ENCODE measurements around the gene KCNF1. TPM values are rescaled to one million over a fixed set of nuclear protein-coding genes. Genes with fewer than 3 reads are reported as not detected.

KCNF1 gene
- total RNA-seq, 1 experiment from 2014 or later, result 3.2 TPM

- Mint-ChIP-seq H3K36me3 (ENCODE audit: insufficient read depth in 1 of 3, low read depth in 3 of 3) (no peaks in the 10 kb centered on the region), H3K27me3 (ENCODE audit: low read depth) (peaks cover 2% of the 10 kb centered on the region), H3K27ac (peak overlapping the region in 2 of 3 experiments; percentile 31 to 53; a peak in 2 of 7 replicates), H3K4me1 (peaks cover 36% of the 10 kb centered on the region in 2 experiments), H3K4me3 (peak overlapping the region in 1 of 2 experiments; percentile 61; a peak in 3 of 5 replicates), H3K9me3 (peaks cover 0 to 3% of the 10 kb centered on the region in 2 experiments; a peak in 1 of 5 replicates)
- Histone ChIP-seq H3K4ac (ENCODE audit: low read depth, low read length) (no peak overlapping the region), H3K56ac (ENCODE audit: insufficient read length, low read depth, low read length) (no peak overlapping the region), H3K4me2 (ENCODE audit: insufficient read depth, insufficient read length, low read length) (peak overlapping the region; percentile 10), H2BK12ac (ENCODE audit: insufficient read length, low read depth, low read length) (no peak overlapping the region), H3K27ac (ENCODE audit: insufficient read length, low read depth, low read length) (no peak overlapping the region), H2BK5ac (ENCODE audit: insufficient read length, low read length) (no peak overlapping the region), H4K20me1 (ENCODE audit: control insufficient read depth, insufficient read depth, insufficient read length) (no peaks in the 10 kb centered on the region), H2BK15ac (ENCODE audit: low read depth, low read length) (no peak overlapping the region), H3K9me3 (ENCODE audit: control insufficient read depth, low read depth, low read length) (no peaks in the 10 kb centered on the region), H4K91ac (ENCODE audit: insufficient read length, low read depth, low read length) (no peak overlapping the region), H3K27me3 (ENCODE audit: insufficient read depth, low read length) (no peaks in the 10 kb centered on the region; the same call in 1 of the 2 replicates), H3K18ac (ENCODE audit: insufficient read length, low read depth, low read length) (no peak overlapping the region), H4K5ac (ENCODE audit: insufficient read length, low read depth, low read length) (no peak overlapping the region), H3K23me2 (ENCODE audit: insufficient read length, low read depth, low read length, poor library complexity, severe bottlenecking) (no peaks in the 10 kb centered on the region), H3K14ac (ENCODE audit: insufficient read depth, low read length) (no peak overlapping the region; the same call in 1 of the 2 replicates), H2AFZ (ENCODE audit: low read length) (no peak overlapping the region), H2BK20ac (ENCODE audit: low read depth, low read length, poor library complexity, severe bottlenecking) (no peak overlapping the region), H3K4me1 (ENCODE audit: insufficient read depth, low read length) (peaks cover 13% of the 10 kb centered on the region; the same call in 1 of the 2 replicates), H3K79me2 (ENCODE audit: insufficient read depth, low read length) (no peaks in the 10 kb centered on the region), H3K23ac (ENCODE audit: insufficient read length, low read depth, low read length) (no peak overlapping the region), H3T11ph (ENCODE audit: low read length) (no peak overlapping the region), H3K79me1 (ENCODE audit: insufficient read depth, low read depth, low read length, poor library complexity, severe bottlenecking) (no peaks in the 10 kb centered on the region), H3K9ac (ENCODE audit: extremely low read depth, insufficient read length, low read length) (no peak overlapping the region), H4K8ac (replicated peaks; ENCODE audit: insufficient read length, low read depth, low read length) (no peak overlapping the region), H2AK5ac (ENCODE audit: insufficient read length, low read length) (no peak overlapping the region), H2BK120ac (ENCODE audit: low read depth, low read length, poor library complexity, severe bottlenecking) (no peak overlapping the region)
- no CpG with 5 or more reads among the region's 5 CpGs for WGBS (ENCODE audit: extremely low coverage, insufficient read length, low lambda C conversion rate)
- TF ChIP-seq, protein P1, sequence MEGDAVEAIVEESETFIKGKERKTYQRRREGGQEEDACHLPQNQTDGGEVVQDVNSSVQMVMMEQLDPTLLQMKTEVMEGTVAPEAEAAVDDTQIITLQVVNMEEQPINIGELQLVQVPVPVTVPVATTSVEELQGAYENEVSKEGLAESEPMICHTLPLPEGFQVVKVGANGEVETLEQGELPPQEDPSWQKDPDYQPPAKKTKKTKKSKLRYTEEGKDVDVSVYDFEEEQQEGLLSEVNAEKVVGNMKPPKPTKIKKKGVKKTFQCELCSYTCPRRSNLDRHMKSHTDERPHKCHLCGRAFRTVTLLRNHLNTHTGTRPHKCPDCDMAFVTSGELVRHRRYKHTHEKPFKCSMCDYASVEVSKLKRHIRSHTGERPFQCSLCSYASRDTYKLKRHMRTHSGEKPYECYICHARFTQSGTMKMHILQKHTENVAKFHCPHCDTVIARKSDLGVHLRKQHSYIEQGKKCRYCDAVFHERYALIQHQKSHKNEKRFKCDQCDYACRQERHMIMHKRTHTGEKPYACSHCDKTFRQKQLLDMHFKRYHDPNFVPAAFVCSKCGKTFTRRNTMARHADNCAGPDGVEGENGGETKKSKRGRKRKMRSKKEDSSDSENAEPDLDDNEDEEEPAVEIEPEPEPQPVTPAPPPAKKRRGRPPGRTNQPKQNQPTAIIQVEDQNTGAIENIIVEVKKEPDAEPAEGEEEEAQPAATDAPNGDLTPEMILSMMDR (conservative IDR thresholded peaks at IDR 0.05), result no peak
- no peak for DNase-seq
Measured at GRCh38 chr2:10884574-10884975, 27.2 kb upstream of the KCNF1 start.

All from H9 (cell line).